ENCODE results near the gene LRRFIP1. TPM values are rescaled to one million over a fixed set of nuclear protein-coding genes. Genes with fewer than 3 reads are reported as not detected.

The LRRFIP1 gene
- polyA plus RNA-seq, 1 of the 3 experiments (the other 2 are of a cell fraction), result 47.3 TPM

DNA sequence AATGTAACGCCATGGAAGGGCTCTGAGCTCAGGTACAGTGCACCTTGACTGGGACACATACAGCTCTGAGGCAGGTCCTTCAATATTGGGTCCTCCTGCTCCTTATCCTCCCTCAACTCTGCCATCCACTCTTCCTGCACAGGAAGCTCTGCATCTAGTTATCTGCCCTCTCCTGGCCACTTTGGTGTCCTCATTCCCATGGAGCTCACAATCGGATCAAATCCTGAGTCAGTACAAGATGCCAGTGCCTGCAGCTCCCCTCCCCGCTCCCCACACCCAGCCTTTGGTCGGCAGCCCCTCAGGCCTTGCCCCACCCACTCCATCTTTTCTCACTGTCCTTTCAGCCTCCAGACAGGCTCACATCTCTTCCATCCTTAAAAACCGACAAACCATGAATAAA, 58.0 kb downstream of the LRRFIP1 start:
- Histone ChIP-seq H3K27me3 (ENCODE audit: insufficient read depth) (no peaks in the 10 kb centered on the region), H3K9me2 (no peaks in the 10 kb centered on the region), H3K9me3 (no peaks in the 10 kb centered on the region), H4K20me1 (ENCODE audit: insufficient read depth) (no peaks in the 10 kb centered on the region), H2AFZ (ENCODE audit: low read depth) (no peak overlapping the region), H3K9ac (no peak overlapping the region), H3K27ac (ENCODE audit: low read depth in 2 of 2, low read length in 1 of 2) (peak overlapping the region in 1 of 2 experiments; percentile 2; a peak in 1 of 4 replicates), H3K4me1 (ENCODE audit: control insufficient read depth in 1 of 2, insufficient read depth in 2 of 2, low read depth in 1 of 2, low read length in 1 of 2) (peaks cover 18 to 19% of the 10 kb centered on the region in 2 experiments; a peak in 2 of 4 replicates), H3F3A (replicated peaks; ENCODE audit: insufficient read depth) (peaks cover 21% of the 10 kb centered on the region), H3K36me3 (replicated peaks in 1 of 2; ENCODE audit: control insufficient read depth in 1 of 2, insufficient read depth in 2 of 2, low read length in 1 of 2) (peaks cover 5 to 16% of the 10 kb centered on the region in 2 experiments), H3K4me3 (ENCODE audit: low read depth in 2 of 2, low read length in 1 of 2) (no peak overlapping the region), H3K4me2 (no peak overlapping the region), H3K79me2 (ENCODE audit: insufficient read depth) (peaks cover 35% of the 10 kb centered on the region; the same call in 1 of the 2 replicates)
- WGBS (ENCODE audit: low lambda C conversion rate), result 77% methylated on average over 5 of the region's 5 CpGs
- DNase-seq, result no peak
- TF ChIP-seq, protein P1, sequence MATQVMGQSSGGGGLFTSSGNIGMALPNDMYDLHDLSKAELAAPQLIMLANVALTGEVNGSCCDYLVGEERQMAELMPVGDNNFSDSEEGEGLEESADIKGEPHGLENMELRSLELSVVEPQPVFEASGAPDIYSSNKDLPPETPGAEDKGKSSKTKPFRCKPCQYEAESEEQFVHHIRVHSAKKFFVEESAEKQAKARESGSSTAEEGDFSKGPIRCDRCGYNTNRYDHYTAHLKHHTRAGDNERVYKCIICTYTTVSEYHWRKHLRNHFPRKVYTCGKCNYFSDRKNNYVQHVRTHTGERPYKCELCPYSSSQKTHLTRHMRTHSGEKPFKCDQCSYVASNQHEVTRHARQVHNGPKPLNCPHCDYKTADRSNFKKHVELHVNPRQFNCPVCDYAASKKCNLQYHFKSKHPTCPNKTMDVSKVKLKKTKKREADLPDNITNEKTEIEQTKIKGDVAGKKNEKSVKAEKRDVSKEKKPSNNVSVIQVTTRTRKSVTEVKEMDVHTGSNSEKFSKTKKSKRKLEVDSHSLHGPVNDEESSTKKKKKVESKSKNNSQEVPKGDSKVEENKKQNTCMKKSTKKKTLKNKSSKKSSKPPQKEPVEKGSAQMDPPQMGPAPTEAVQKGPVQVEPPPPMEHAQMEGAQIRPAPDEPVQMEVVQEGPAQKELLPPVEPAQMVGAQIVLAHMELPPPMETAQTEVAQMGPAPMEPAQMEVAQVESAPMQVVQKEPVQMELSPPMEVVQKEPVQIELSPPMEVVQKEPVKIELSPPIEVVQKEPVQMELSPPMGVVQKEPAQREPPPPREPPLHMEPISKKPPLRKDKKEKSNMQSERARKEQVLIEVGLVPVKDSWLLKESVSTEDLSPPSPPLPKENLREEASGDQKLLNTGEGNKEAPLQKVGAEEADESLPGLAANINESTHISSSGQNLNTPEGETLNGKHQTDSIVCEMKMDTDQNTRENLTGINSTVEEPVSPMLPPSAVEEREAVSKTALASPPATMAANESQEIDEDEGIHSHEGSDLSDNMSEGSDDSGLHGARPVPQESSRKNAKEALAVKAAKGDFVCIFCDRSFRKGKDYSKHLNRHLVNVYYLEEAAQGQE (IDR thresholded peaks at IDR 0.05; ENCODE audit: low read depth, low read length), result no peak
- no peak for TF ChIP-seq FOXM1 (IDR thresholded peaks at IDR 0.05; ENCODE audit: low read depth)
- TF ChIP-seq RCOR1 (IDR thresholded peaks at IDR 0.05; ENCODE audit: low read length), result no peak
- no peak for TF ChIP-seq EP300 (IDR thresholded peaks at IDR 0.05; ENCODE audit: borderline replicate concordance in 1 of 2, low read depth in 1 of 2, low read length in 1 of 2)
- TF ChIP-seq, protein P2, sequence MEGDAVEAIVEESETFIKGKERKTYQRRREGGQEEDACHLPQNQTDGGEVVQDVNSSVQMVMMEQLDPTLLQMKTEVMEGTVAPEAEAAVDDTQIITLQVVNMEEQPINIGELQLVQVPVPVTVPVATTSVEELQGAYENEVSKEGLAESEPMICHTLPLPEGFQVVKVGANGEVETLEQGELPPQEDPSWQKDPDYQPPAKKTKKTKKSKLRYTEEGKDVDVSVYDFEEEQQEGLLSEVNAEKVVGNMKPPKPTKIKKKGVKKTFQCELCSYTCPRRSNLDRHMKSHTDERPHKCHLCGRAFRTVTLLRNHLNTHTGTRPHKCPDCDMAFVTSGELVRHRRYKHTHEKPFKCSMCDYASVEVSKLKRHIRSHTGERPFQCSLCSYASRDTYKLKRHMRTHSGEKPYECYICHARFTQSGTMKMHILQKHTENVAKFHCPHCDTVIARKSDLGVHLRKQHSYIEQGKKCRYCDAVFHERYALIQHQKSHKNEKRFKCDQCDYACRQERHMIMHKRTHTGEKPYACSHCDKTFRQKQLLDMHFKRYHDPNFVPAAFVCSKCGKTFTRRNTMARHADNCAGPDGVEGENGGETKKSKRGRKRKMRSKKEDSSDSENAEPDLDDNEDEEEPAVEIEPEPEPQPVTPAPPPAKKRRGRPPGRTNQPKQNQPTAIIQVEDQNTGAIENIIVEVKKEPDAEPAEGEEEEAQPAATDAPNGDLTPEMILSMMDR (IDR thresholded peaks at IDR 0.05), result peak; percentile 52
- TF ChIP-seq SMC3 (IDR thresholded peaks at IDR 0.05; ENCODE audit: low read depth, low read length), result peak; percentile 37; the same call in 1 of the 2 replicates
- peak; percentile 47 for TF ChIP-seq RAD21 (IDR thresholded peaks at IDR 0.05; ENCODE audit: low read length)
- POLR2A ChIA-PET, result no interaction called here
- CTCF ChIA-PET, result interaction anchor here (1.0 to 10.7 kb wide), 7 partner anchors 13 to 173 kb away, joined by 3 to 150 read pairs (median 4); no protein-coding TSS in a partner anchor

DNA sequence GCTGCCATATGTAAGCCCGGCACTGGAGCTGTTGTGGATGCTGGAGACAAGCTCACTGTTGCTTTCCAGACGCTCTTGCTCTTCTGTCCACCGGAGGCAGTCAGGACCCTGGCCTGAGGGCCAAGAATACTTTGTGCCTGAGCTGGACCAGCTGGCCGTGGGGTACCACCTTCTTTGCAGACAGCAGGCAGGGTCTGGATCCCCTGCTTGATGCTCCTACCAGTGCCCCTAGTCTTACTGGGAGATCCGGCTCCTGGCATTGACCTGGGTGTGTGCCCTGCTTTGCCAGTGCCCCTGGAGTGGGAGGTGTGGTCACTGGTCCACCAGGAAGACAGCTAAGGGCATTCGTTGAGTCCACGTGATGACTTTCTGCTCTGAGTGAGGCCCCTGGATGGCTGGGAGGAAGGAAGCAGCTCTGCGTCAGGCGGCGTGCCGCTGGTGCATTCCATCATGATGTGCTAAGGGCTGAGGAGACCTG, 59.3 kb downstream of the LRRFIP1 start:
- no peaks in the 10 kb centered on the region for H3K9me3 ChIP-seq
- no peaks in the 10 kb centered on the region for H3K27me3 ChIP-seq (ENCODE audit: insufficient read depth)
- ChIA-PET POLR2A (no interaction called here), CTCF (interaction anchor here (1.0 to 10.7 kb wide), 9 partner anchors 14 to 174 kb away, joined by 3 to 150 read pairs (median 3); no protein-coding TSS in a partner anchor)
- no peaks in the 10 kb centered on the region for H3K9me2 ChIP-seq
- H3K36me3 ChIP-seq (replicated peaks in 1 of 2; ENCODE audit: control insufficient read depth in 1 of 2, insufficient read depth in 2 of 2, low read length in 1 of 2), result peaks cover 5 to 16% of the 10 kb centered on the region in 2 experiments
- no peak for DNase-seq
- H3K4me2 ChIP-seq, result peak overlapping the region; percentile 15; the same call in 1 of the 2 replicates
- H3K79me2 ChIP-seq (ENCODE audit: insufficient read depth), result peaks cover 39% of the 10 kb centered on the region; the same call in 1 of the 2 replicates
- peak overlapping the region in 1 of 2 experiments; percentile 96; a peak in 2 of 4 replicates for H3K27ac ChIP-seq (ENCODE audit: low read depth in 2 of 2, low read length in 1 of 2)
- H3K4me1 ChIP-seq (ENCODE audit: control insufficient read depth in 1 of 2, insufficient read depth in 2 of 2, low read depth in 1 of 2, low read length in 1 of 2), result peaks cover 19 to 24% of the 10 kb centered on the region in 2 experiments; a peak in 2 of 4 replicates
- no peak overlapping the region for H2AFZ ChIP-seq (ENCODE audit: low read depth)
- 83% methylated on average over 4 of the region's 11 CpGs for WGBS (ENCODE audit: low lambda C conversion rate)
- H4K20me1 ChIP-seq (ENCODE audit: insufficient read depth), result no peaks in the 10 kb centered on the region
- H3F3A ChIP-seq (replicated peaks; ENCODE audit: insufficient read depth), result peaks cover 21% of the 10 kb centered on the region
- H3K9ac ChIP-seq, result peak overlapping the region; percentile 11; the same call in 1 of the 2 replicates
- no peak overlapping the region for H3K4me3 ChIP-seq (ENCODE audit: low read depth in 2 of 2, low read length in 1 of 2)
- TF ChIP-seq NFIC (IDR thresholded peaks at IDR 0.05; ENCODE audit: borderline replicate concordance), result no peak
- TF ChIP-seq TAF1 (IDR thresholded peaks at IDR 0.05; ENCODE audit: borderline replicate concordance, low read depth, low read length), result no peak
- TF ChIP-seq RCOR1 (IDR thresholded peaks at IDR 0.05; ENCODE audit: low read length), result no peak
- no peak for TF ChIP-seq FOXM1 (IDR thresholded peaks at IDR 0.05; ENCODE audit: low read depth)
- TF ChIP-seq, protein P2 (IDR thresholded peaks at IDR 0.05), result peak; percentile 51
- no peak for TF ChIP-seq EP300 (IDR thresholded peaks at IDR 0.05; ENCODE audit: borderline replicate concordance in 1 of 2, low read depth in 1 of 2, low read length in 1 of 2)
- TF ChIP-seq SIN3A (IDR thresholded peaks at IDR 0.05; ENCODE audit: borderline replicate concordance, low read depth, low read length), result no peak
- TF ChIP-seq RAD21 (IDR thresholded peaks at IDR 0.05; ENCODE audit: low read length), result peak; percentile 31; the same call in 1 of the 2 replicates
- no peak for TF ChIP-seq MXI1 (IDR thresholded peaks at IDR 0.05; ENCODE audit: low read depth, low read length)
- no peak for TF ChIP-seq POLR2AphosphoS5 (IDR thresholded peaks at IDR 0.05; ENCODE audit: low read depth, low read length)
- TF ChIP-seq, protein P1 (IDR thresholded peaks at IDR 0.05; ENCODE audit: low read depth, low read length), result no peak

Measured in SK-N-SH (cell line).